Measurements from ENCODE around the gene PPP3R1. TPM values are rescaled to one million over a fixed set of nuclear protein-coding genes. Genes with fewer than 3 reads are reported as not detected.

Gene PPP3R1, protein sequence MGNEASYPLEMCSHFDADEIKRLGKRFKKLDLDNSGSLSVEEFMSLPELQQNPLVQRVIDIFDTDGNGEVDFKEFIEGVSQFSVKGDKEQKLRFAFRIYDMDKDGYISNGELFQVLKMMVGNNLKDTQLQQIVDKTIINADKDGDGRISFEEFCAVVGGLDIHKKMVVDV
- 56.2 to 72.3 TPM (median 70.8 TPM) in 3 replicates for total RNA-seq
- long read RNA-seq, partial matches to known transcripts, result 0 of 3 reads
- long read RNA-seq, other reads (novel, unspliced or antisense), result 2 of 3 reads

DNA sequence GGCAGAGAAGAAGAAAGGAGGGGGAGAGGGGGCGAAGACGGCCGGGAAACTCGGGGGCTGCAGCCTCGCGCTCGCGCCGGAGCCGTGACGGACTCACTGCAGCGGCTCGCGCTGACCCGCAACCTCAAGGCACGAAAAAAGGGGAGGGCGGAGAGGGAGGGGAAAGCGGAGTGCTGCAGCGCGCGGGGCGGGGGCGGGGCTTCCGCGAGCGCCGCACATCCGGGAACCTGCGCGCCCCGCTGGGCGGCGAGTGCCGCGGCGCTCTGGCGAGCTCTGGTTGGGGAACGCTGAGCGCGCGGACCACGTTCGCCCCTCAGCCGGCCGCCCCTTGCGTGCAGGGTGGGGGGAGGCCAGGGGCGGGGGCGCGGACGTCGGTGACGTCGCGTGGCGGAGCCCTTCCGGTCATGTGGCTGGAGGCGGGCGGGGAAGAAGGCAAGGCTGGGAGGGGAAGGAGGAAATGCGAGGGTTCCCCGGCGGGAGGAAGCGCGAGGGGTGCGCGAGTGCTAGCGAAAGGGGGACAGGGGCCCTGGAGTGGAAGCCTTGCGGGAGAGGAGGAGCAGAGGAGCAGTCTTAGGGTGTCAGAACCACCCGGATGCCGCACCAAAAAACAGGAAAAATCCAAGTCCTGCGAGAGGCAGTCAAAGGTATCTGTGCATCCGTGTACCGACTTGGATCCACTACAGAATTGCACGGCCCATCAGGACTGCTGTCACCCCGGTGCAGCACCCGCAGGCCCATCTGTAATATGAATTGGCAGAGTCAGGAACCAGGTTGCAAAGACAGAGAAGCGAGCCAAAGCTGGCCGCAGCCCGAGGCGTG, at the start of gene PPP3R1:
TSS of gene PPP3R1 (minus strand) at position 133 of the 819 bp plus-strand sequence. CDS start 405 bp downstream, outside the sequence.
- Mint-ChIP-seq H3K4me1 (ENCODE audit: low read depth) (peaks cover 42% of the 10 kb centered on the region), H3K4me3 (ENCODE audit: unreplicated experiment) (peak within 1 kb of the TSS; percentile 99), H3K36me3 (ENCODE audit: low read depth) (no peaks in the 10 kb centered on the region), H3K27ac (ENCODE audit: unreplicated experiment) (peak within 1 kb of the TSS; percentile 100), H3K27me3 (ENCODE audit: low read depth) (no peaks in the 10 kb centered on the region), H3K9me3 (ENCODE audit: low read depth) (no peaks in the 10 kb centered on the region)
- DNase-seq (ENCODE audit: low spot score), result peak; percentile 97
- TF ChIP-seq, protein P1, sequence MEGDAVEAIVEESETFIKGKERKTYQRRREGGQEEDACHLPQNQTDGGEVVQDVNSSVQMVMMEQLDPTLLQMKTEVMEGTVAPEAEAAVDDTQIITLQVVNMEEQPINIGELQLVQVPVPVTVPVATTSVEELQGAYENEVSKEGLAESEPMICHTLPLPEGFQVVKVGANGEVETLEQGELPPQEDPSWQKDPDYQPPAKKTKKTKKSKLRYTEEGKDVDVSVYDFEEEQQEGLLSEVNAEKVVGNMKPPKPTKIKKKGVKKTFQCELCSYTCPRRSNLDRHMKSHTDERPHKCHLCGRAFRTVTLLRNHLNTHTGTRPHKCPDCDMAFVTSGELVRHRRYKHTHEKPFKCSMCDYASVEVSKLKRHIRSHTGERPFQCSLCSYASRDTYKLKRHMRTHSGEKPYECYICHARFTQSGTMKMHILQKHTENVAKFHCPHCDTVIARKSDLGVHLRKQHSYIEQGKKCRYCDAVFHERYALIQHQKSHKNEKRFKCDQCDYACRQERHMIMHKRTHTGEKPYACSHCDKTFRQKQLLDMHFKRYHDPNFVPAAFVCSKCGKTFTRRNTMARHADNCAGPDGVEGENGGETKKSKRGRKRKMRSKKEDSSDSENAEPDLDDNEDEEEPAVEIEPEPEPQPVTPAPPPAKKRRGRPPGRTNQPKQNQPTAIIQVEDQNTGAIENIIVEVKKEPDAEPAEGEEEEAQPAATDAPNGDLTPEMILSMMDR (IDR thresholded peaks at IDR 0.05), result peak; percentile 1

DNA sequence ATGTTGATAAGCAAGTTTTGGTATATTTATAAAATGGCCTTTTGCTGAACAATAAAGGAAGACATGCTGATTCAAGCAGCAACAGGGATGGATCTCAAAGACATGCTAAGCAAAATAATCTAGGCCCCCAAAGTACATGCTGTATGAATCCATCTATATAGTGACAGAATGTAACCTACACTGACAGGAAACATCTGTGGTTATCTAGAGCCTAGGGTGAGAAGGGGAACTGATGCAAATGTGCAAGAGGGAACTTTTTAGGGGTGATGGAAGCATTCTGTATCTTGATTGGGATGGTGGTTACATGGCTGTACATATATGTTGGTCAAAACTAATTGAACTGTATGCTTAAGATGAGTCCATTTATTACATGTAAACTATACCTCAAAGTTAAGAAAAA, 43.2 kb upstream of the PPP3R1 start:
- Mint-ChIP-seq H3K4me3 (ENCODE audit: unreplicated experiment) (no peak overlapping the region), H3K4me1 (ENCODE audit: low read depth) (no peaks in the 10 kb centered on the region), H3K36me3 (ENCODE audit: low read depth) (peaks cover 3% of the 10 kb centered on the region), H3K27me3 (ENCODE audit: low read depth) (no peaks in the 10 kb centered on the region), H3K9me3 (ENCODE audit: low read depth) (no peaks in the 10 kb centered on the region), H3K27ac (ENCODE audit: unreplicated experiment) (no peak overlapping the region)
- no peak for DNase-seq (ENCODE audit: low spot score)
- TF ChIP-seq, protein P1 (IDR thresholded peaks at IDR 0.05), result no peak

DNA sequence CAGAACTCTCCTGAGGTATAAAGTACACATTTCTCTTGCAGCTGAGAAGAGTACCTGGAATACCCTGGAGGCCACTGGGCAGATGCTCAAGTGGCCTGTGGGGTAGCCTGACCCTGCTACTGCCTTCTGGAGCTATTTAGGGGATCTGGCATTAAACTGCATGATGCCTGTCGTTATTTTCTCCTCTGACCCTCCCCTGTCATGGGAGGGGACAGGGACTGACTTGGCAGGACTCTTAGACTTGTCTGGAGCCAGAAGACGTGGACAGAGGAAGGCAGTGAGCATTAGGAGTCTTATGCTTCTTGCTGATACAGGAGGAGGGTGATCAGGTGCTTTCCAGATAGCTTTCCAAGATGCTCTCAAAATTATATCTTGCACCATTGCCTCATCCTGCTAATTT, 42.6 kb upstream of the PPP3R1 start:
- Mint-ChIP-seq H3K4me1 (ENCODE audit: low read depth) (no peaks in the 10 kb centered on the region), H3K36me3 (ENCODE audit: low read depth) (peaks cover 3% of the 10 kb centered on the region), H3K9me3 (ENCODE audit: low read depth) (no peaks in the 10 kb centered on the region), H3K27me3 (ENCODE audit: low read depth) (no peaks in the 10 kb centered on the region), H3K4me3 (ENCODE audit: unreplicated experiment) (no peak overlapping the region), H3K27ac (ENCODE audit: unreplicated experiment) (no peak overlapping the region)
- TF ChIP-seq, protein P1 (IDR thresholded peaks at IDR 0.05), result no peak
- DNase-seq (ENCODE audit: low spot score), result no peak

DNA sequence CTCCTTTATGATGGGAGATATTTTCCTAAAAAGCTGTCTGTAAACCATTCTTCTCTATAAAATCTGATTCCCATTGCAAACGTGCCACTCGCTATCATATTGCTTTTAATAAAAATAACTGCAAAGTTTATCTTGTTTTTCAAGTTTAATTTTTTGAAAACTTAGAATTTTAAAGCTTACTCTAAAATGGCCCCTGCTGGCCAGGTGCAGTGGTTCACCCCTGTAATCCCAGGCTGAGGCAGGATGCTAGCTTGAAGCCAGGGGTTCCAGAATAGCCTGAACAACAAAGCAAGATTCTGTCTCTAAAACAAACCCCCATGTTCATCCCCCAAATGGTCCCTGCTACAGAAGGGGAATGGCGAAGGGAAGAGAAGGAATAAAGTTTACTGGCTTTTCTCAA, 41.9 kb upstream of the PPP3R1 start:
- no peak for DNase-seq (ENCODE audit: low spot score)
- H3K27ac Mint-ChIP-seq (ENCODE audit: unreplicated experiment), result no peak overlapping the region
- TF ChIP-seq, protein P1 (IDR thresholded peaks at IDR 0.05), result no peak

DNA sequence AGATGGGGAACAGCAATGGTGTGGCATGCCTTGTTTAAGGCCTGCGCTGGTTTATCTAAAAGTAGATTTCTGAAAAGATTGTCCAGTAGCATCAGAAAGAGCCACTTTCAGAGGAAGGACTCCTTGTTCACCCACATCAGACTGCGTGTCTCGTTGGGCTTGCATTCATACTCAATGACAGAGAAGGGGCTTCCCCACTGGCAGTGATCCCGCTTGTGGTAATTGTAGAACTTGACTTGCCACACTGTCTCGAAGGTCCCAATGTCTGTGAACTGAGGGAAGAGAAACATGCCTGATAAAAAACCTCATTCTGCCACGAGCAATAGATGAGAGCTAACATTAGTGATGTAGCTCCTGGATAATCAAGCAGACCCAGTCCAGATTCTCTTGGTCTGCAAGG, 41.4 kb upstream of the PPP3R1 start:
- DNase-seq (ENCODE audit: low spot score), result no peak
- no peaks in the 10 kb centered on the region for H3K36me3 Mint-ChIP-seq (ENCODE audit: low read depth)
- H3K27me3 Mint-ChIP-seq (ENCODE audit: low read depth), result no peaks in the 10 kb centered on the region
- no peaks in the 10 kb centered on the region for H3K4me1 Mint-ChIP-seq (ENCODE audit: low read depth)
- H3K27ac Mint-ChIP-seq (ENCODE audit: unreplicated experiment), result no peak overlapping the region
- TF ChIP-seq, protein P1 (IDR thresholded peaks at IDR 0.05), result no peak
- H3K9me3 Mint-ChIP-seq (ENCODE audit: low read depth), result no peaks in the 10 kb centered on the region
- no peak overlapping the region for H3K4me3 Mint-ChIP-seq (ENCODE audit: unreplicated experiment)

More for the DNA sequence above, 41.9 kb upstream of the PPP3R1 start:
- Mint-ChIP-seq H3K4me3 (ENCODE audit: unreplicated experiment) (no peak overlapping the region), H3K27me3 (ENCODE audit: low read depth) (no peaks in the 10 kb centered on the region), H3K4me1 (ENCODE audit: low read depth) (no peaks in the 10 kb centered on the region), H3K9me3 (ENCODE audit: low read depth) (no peaks in the 10 kb centered on the region), H3K36me3 (ENCODE audit: low read depth) (no peaks in the 10 kb centered on the region)

All from chondrocyte (in vitro differentiated cells).